ENCODE data around the gene IL34.
"Not testable (repeated sequence)": the region's sequence is repeated elsewhere in the genome, so short reads cannot be mapped to it uniquely, and the experiment has no call there.

IL34 gene

GRCh38 chr16:70646260-70647241, at the start of gene IL34:
Gene IL34, plus strand, starts transcription at chr16:70646559. Its CDS starts 389 bp downstream, at chr16:70646948.
- no peak for DNase-seq (ENCODE audit: low read depth)

GRCh38 chr16:70597135-70597835, 49.1 kb upstream of the IL34 start:
- DNase-seq (ENCODE audit: low read depth) = no peak

GRCh38 chr16:70598937-70599503, 47.3 kb upstream of the IL34 start:
- DNase-seq (ENCODE audit: low read depth) = no peak

- no peak for DNase-seq (ENCODE audit: low read depth)
These were observed 45.6 kb upstream of the IL34 start for GRCh38 chr16:70600730-70601129.

- no peak for DNase-seq (ENCODE audit: low read depth)
These were observed 44.5 kb upstream of the IL34 start for GRCh38 chr16:70601576-70602575.

- DNase-seq (ENCODE audit: low read depth) = no peak
These were observed 43.5 kb upstream of the IL34 start for GRCh38 chr16:70602831-70603230.

GRCh38 chr16:70604407-70605282, 41.7 kb upstream of the IL34 start:
- no peak for DNase-seq (ENCODE audit: low read depth)

GRCh38 chr16:70605283-70605657, 41.1 kb upstream of the IL34 start:
- no peak for DNase-seq (ENCODE audit: low read depth)

GRCh38 chr16:70608521-70608920, 37.8 kb upstream of the IL34 start:
- DNase-seq (ENCODE audit: low read depth) = no peak

- no peak for DNase-seq (ENCODE audit: low read depth)
These were observed 35.8 kb upstream of the IL34 start for GRCh38 chr16:70610273-70611223.

GRCh38 chr16:70611224-70611598, 35.1 kb upstream of the IL34 start:
- no peak for DNase-seq (ENCODE audit: low read depth)

GRCh38 chr16:70611785-70612303, 34.5 kb upstream of the IL34 start:
- DNase-seq (ENCODE audit: low read depth) = no peak

GRCh38 chr16:70612931-70613330, 33.4 kb upstream of the IL34 start:
- DNase-seq (ENCODE audit: low read depth) = no peak

- no peak for DNase-seq (ENCODE audit: low read depth)
These were observed 32.0 kb upstream of the IL34 start for GRCh38 chr16:70614208-70614951.

- DNase-seq (ENCODE audit: low read depth) = no peak
These were observed 30.4 kb upstream of the IL34 start for GRCh38 chr16:70615945-70616344.

- DNase-seq (ENCODE audit: low read depth) = not testable (repeated sequence)
These were observed 24.5 kb upstream of the IL34 start for GRCh38 chr16:70621864-70622263.

- DNase-seq (ENCODE audit: low read depth) = no peak
These were observed 18.7 kb upstream of the IL34 start for GRCh38 chr16:70627696-70628095.

- DNase-seq (ENCODE audit: low read depth) = no peak
These were observed 15.2 kb upstream of the IL34 start for GRCh38 chr16:70630960-70631745.

Measured in stimulated activated CD8-positive, alpha-beta memory T cell treated with anti-CD3 and anti-CD28 coated beads, Interleukin-7, amount 100 ng/mL, for 24 hours (primary cell).